Endometrium (tissue), 2 donors: ENCODE measurements around the gene NOTCH4.

Experiments
- FAIRE-seq: peaks from 2 replicates; lab custom pipeline; 2012; peaks lifted over from hg19 to GRCh38; lab: Jason Lieb, UNC
- donor health status: control.
- donor health status: control.

The NOTCH4 gene

GRCh38 chr6:32163559-32164258 is 60.2 kb downstream of the NOTCH4 start:
- FAIRE-seq: no peak

GRCh38 chr6:32158052-32158451 is 65.8 kb downstream of the NOTCH4 start:
- FAIRE-seq: no peak

- no peak for FAIRE-seq
These were observed 67.0 kb downstream of the NOTCH4 start for GRCh38 chr6:32156891-32157290.

- FAIRE-seq: no peak
These were observed 69.2 kb downstream of the NOTCH4 start for GRCh38 chr6:32154514-32155161.

GRCh38 chr6:32153564-32154513 is 70.0 kb downstream of the NOTCH4 start, which contains the start of gene PPT2:
Gene PPT2, plus strand, starts transcription at chr6:32154141. Its CDS starts 454 bp downstream, at chr6:32154595.
- FAIRE-seq: no peak

- FAIRE-seq: no peak
These were observed 70.9 kb downstream of the NOTCH4 start for GRCh38 chr6:32152769-32153563.

GRCh38 chr6:32151863-32152768 is 71.8 kb downstream of the NOTCH4 start, which contains the start of gene PRRT1:
Gene PRRT1, minus strand, starts transcription at chr6:32151939. Its CDS starts 112 bp downstream, at chr6:32151827.
- no peak for FAIRE-seq

- no peak for FAIRE-seq
These were observed 72.5 kb downstream of the NOTCH4 start for GRCh38 chr6:32151181-32151862.

- no peak for FAIRE-seq
These were observed 73.7 kb downstream of the NOTCH4 start for GRCh38 chr6:32149932-32150870.

- FAIRE-seq: no peak
These were observed 74.6 kb downstream of the NOTCH4 start for GRCh38 chr6:32149092-32149755.

GRCh38 chr6:32148289-32149091 is 75.4 kb downstream of the NOTCH4 start:
- FAIRE-seq: no peak

GRCh38 chr6:32147401-32148132 is 76.3 kb downstream of the NOTCH4 start:
- FAIRE-seq: no peak

GRCh38 chr6:32146687-32147086 is 77.2 kb downstream of the NOTCH4 start:
- no peak for FAIRE-seq

- FAIRE-seq: no peak
These were observed 77.6 kb downstream of the NOTCH4 start for GRCh38 chr6:32146287-32146686.
